Measurements from ENCODE around the gene TMEM151B. TPM values are rescaled to one million over a fixed set of nuclear protein-coding genes. Genes with fewer than 3 reads are reported as not detected.

Gene TMEM151B
- total and polyA plus RNA-seq, 2 of the 13 experiments (the other 11 are each of a cell fraction or from before 2014, with no cell fraction given) = not detected

- 0 out of 2 replicates have a peak, but pooled peaks have one; percentile 22 for TF ChIP-seq DMTF1 (CRISPR knock-in tag; IDR thresholded peaks at IDR 0.05)
- peak; percentile 34; the same call in 1 of the 2 replicates for TF ChIP-seq SP4 (CRISPR knock-in tag; IDR thresholded peaks at IDR 0.05)
- peak; percentile 26; the same call in 1 of the 2 replicates for TF ChIP-seq PPARG (CRISPR knock-in tag; conservative IDR thresholded peaks at IDR 0.05)
- no peak for TF ChIP-seq ZNF432 (CRISPR knock-in tag; IDR thresholded peaks at IDR 0.05; ENCODE audit: borderline replicate concordance)
- TF ChIP-seq ZNF383 (CRISPR knock-in tag; IDR thresholded peaks at IDR 0.05; ENCODE audit: borderline replicate concordance) = no peak
- peak; percentile 53; the same call in 1 of the 2 replicates for TF ChIP-seq JUND (CRISPR knock-in tag; IDR thresholded peaks at IDR 0.05)
- peak; percentile 66; the same call in 1 of the 2 replicates for TF ChIP-seq FOSL1 (CRISPR knock-in tag; IDR thresholded peaks at IDR 0.05; ENCODE audit: borderline replicate concordance)
- TF ChIP-seq DNMT1 (CRISPR knock-in tag; IDR thresholded peaks at IDR 0.05) = 0 out of 2 replicates have a peak, but pooled peaks have one; percentile 5
- no peak for TF ChIP-seq U2AF2 (IDR thresholded peaks at IDR 0.05; ENCODE audit: low read depth, low read length)
- peak; percentile 64; the same call in 1 of the 2 replicates for TF ChIP-seq DRAP1 (CRISPR knock-in tag; IDR thresholded peaks at IDR 0.05)
- no peak for TF ChIP-seq KLF13 (CRISPR knock-in tag; IDR thresholded peaks at IDR 0.05)
- TF ChIP-seq ZNF616 (CRISPR knock-in tag; IDR thresholded peaks at IDR 0.05; ENCODE audit: low read depth) = no peak; the same call in 1 of the 2 replicates
- TF ChIP-seq TAF1 (CRISPR knock-in tag; IDR thresholded peaks at IDR 0.05) = peak; percentile 42; the same call in 1 of the 2 replicates
- TF ChIP-seq SALL1 (CRISPR knock-in tag; IDR thresholded peaks at IDR 0.05) = peak; percentile 27; the same call in 1 of the 2 replicates
- peak; percentile 7; the same call in 1 of the 2 replicates for TF ChIP-seq HINFP (CRISPR knock-in tag; IDR thresholded peaks at IDR 0.05; ENCODE audit: low read depth)
- TF ChIP-seq NR2F6 (IDR thresholded peaks at IDR 0.05) = 0 out of 2 replicates have a peak, but pooled peaks have one; percentile 44
- peak; percentile 46; the same call in 1 of the 2 replicates for TF ChIP-seq NR2F6 (CRISPR knock-in tag; IDR thresholded peaks at IDR 0.05)
- no peak for TF ChIP-seq GTF3A (CRISPR knock-in tag; conservative IDR thresholded peaks at IDR 0.05)
- peak; percentile 42; the same call in 1 of the 2 replicates for TF ChIP-seq ZNF605 (CRISPR knock-in tag; IDR thresholded peaks at IDR 0.05)
- no peak; the same call in 1 of the 2 replicates for TF ChIP-seq ZNF761 (CRISPR knock-in tag; conservative IDR thresholded peaks at IDR 0.05)
- TF ChIP-seq HDAC2 (CRISPR knock-in tag; IDR thresholded peaks at IDR 0.05) = peak; percentile 18; the same call in 1 of the 2 replicates
- TF ChIP-seq ZSCAN29 (CRISPR knock-in tag; conservative IDR thresholded peaks at IDR 0.05) = 0 out of 2 replicates have a peak, but pooled peaks have one; percentile 73
- TF ChIP-seq HCFC1 (IDR thresholded peaks at IDR 0.05; ENCODE audit: low read depth, low read length) = no peak
- no peak for TF ChIP-seq ZNF615 (CRISPR knock-in tag; IDR thresholded peaks at IDR 0.05; ENCODE audit: borderline replicate concordance)
- TF ChIP-seq EED (CRISPR knock-in tag; IDR thresholded peaks at IDR 0.05) = 0 out of 2 replicates have a peak, but pooled peaks have one; percentile 17
- no peak for TF ChIP-seq SUZ12 (IDR thresholded peaks at IDR 0.05; ENCODE audit: low read depth, low read length)
- TF ChIP-seq FOXO1 (CRISPR knock-in tag; IDR thresholded peaks at IDR 0.05) = peak; percentile 55; the same call in 1 of the 2 replicates
- TF ChIP-seq SMAD1 (CRISPR knock-in tag; IDR thresholded peaks at IDR 0.05; ENCODE audit: borderline replicate concordance, low read depth) = 0 out of 2 replicates have a peak, but pooled peaks have one; percentile 16
Measured at GRCh38 chr6:44237021-44237812, 33.0 kb upstream of the TMEM151B start (continued).

All from HepG2 (cell line).